Peyer's patch (tissue), 4 donors: Measurements from ENCODE around the gene TCF7L2.

Source experiments
- CTCF ChIP-seq, 6 experiments: fragments of 450-650 bp in 4 of 6; fragments of 200-600 bp in 2 of 6; sonication (generic) in 1 of 6; IDR thresholded peaks; one replicate each; pipeline ENCODE4 v1.5.1; 2017 to 2019; ENCODE audit warnings: antibody characterized with exemption in 6 of 6, mild to moderate bottlenecking in 3 of 6, moderate library complexity in 1 of 6
- POLR2A ChIP-seq, 2 donors: fragments of 450-650 bp; IDR thresholded peaks; one replicate each; pipeline ENCODE4 v1.5.1; 2017; ENCODE audit warnings: antibody characterized with exemption in 2 of 2, mild to moderate bottlenecking in 2 of 2, moderate library complexity in 2 of 2

GRCh38 chr10:112907893-112908292 lies 42.2 kb upstream of the TCF7L2 start:
- TF ChIP-seq CTCF (IDR thresholded peaks at IDR 0.05) (no peak), POLR2A (IDR thresholded peaks at IDR 0.05) (no peak)
